Fibroblast of the aortic adventitia (primary cell): Measurements from ENCODE around the gene PTTG1IP. TPM values are rescaled to one million over a fixed set of nuclear protein-coding genes. Genes with fewer than 3 reads are reported as not detected.

ENCODE experiments used
- DNase-seq: peaks from one replicate; pipeline ENCODE4 v3.0.0-alpha.2; 2010; ENCODE audit warnings: low read depth
- H3K4me3 ChIP-seq: 2 replicates; pipeline ENCODE4 v1.5.1; 2011; ENCODE audit warnings: low read depth, mild to moderate bottlenecking, control low read depth, low read length, moderate library complexity
- CTCF ChIP-seq: IDR thresholded peaks from 2 replicates; pipeline ENCODE4 v1.5.1; 2011; ENCODE audit warnings: mild to moderate bottlenecking, low read length, control low read depth, inconsistent platforms; ENCODE audit not compliant: insufficient read depth
- total RNA-seq: library from RNA; depleted of rRNA; stranded (reverse); fragments of >200 nt; gene quantifications from 2 replicates; pipeline ENCODE4 v1.2.3, GENCODE V29; 2012; ENCODE audit warnings: low replicate concordance

PTTG1IP gene
- total RNA-seq, 1 donor = 226 TPM

- TF ChIP-seq CTCF = no peak
- no peak overlapping the region for H3K4me3 ChIP-seq
- no peak for DNase-seq
Observed at GRCh38 chr21:44840771-44841170, 32.7 kb downstream of the PTTG1IP start.

- DNase-seq = no peak
- TF ChIP-seq CTCF = no peak
- no peak overlapping the region for H3K4me3 ChIP-seq
Observed at GRCh38 chr21:44838951-44839350, 34.5 kb downstream of the PTTG1IP start.

GRCh38 chr21:44838039-44838895 lies 35.2 kb downstream of the PTTG1IP start:
- H3K4me3 ChIP-seq = no peak overlapping the region
- DNase-seq = no peak
- TF ChIP-seq CTCF = no peak

GRCh38 chr21:44837537-44837936 lies 36.0 kb downstream of the PTTG1IP start:
- no peak for TF ChIP-seq CTCF
- no peak for DNase-seq
- H3K4me3 ChIP-seq = no peak overlapping the region

- TF ChIP-seq CTCF = no peak
- H3K4me3 ChIP-seq = no peak overlapping the region
- DNase-seq = peak; percentile 25
Observed at GRCh38 chr21:44836666-44837471, 36.6 kb downstream of the PTTG1IP start.

GRCh38 chr21:44836349-44836665 lies 37.2 kb downstream of the PTTG1IP start:
- no peak for DNase-seq
- H3K4me3 ChIP-seq = no peak overlapping the region
- TF ChIP-seq CTCF = no peak
